GM18505 (cell line): Measurements from ENCODE around the gene LRRC4.

Experiments used
- ATAC-seq: cut with Tn5 transposase; IDR thresholded peaks from one replicate; pipeline ENCODE4 v1.9.1; 2021; ENCODE audit not compliant: unreplicated experiment
- POLR2A ChIP-seq: IDR thresholded peaks from 4 replicates; pipeline ENCODE4 v1.6.1; 2011; ENCODE audit warnings: borderline replicate concordance; ENCODE audit not compliant: insufficient read depth, insufficient read length; ENCODE audit errors: extremely low read depth

LRRC4 gene

DNA sequence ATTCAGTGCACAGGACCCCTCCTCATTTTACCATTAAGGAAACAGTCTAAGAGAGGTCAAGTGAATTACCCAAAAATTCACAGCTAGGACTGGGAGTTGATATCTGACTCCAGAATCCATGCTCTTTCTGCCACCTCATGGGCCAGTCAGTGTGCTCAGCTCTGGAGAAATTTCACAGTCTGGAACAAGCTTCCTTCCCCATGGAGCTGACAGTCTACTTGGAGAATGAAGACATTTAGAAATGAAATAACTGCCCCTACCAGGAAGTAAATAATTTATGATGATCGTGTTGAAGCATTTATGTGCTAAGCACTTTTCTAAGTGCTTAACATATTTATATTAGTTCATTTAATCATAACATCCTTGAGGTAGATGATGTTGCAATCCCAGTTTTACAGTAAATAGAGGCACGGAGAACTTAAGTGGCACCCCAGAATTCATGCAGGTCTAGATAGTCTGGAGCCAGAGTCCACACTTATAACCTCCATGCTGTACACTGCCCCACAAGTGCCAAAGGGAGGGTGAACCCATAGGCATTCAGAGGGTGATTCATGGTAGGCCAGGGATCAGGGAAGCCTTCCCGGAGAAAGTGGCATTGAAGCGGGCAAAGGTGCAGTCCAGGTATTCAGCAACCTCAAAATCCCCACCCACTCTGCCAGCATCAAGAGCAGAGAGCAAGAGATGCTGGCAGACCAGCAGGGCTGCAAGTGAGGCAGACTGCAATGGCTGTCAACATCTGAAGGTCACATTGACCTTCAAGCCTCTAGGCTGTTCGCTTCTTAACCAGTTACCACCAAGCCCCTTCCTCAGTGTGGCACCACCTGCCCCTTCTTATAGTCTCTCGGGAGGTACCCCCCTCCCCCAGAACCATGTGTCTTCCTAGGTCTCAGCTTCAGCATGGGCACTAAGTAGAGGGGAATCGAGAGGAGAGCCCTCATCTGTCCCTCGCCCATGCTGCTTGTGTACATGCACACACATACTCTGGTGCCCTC, 38.4 kb upstream of the LRRC4 start:
- ATAC-seq = no peak
- no peak for TF ChIP-seq POLR2A

GRCh38 chr7:128068785-128069184, 37.5 kb upstream of the LRRC4 start:
- no peak for ATAC-seq
- TF ChIP-seq POLR2A = no peak

DNA sequence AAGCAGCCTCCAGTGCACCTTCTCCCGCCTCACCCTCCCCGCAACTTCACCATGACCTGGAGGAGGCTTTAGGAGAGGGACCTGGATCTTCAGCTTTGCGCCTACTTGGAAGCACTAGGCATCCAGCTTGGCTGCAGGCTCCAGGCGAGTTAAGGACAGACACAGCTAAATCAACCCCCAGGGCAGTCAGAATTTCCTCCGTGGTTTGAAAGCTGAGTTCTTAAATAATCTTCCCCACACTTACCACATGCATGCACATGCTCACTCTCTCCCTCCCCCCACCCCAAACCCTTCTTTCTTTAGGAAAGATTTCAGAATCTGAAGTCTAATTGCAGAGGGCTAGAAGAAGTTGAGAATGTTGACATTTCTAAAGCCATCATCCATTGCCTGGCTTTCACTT, 36.7 kb upstream of the LRRC4 start:
- no peak for TF ChIP-seq POLR2A
- ATAC-seq = no peak

GRCh38 chr7:128066858-128067257, 35.6 kb upstream of the LRRC4 start:
- no peak for ATAC-seq
- no peak for TF ChIP-seq POLR2A

DNA sequence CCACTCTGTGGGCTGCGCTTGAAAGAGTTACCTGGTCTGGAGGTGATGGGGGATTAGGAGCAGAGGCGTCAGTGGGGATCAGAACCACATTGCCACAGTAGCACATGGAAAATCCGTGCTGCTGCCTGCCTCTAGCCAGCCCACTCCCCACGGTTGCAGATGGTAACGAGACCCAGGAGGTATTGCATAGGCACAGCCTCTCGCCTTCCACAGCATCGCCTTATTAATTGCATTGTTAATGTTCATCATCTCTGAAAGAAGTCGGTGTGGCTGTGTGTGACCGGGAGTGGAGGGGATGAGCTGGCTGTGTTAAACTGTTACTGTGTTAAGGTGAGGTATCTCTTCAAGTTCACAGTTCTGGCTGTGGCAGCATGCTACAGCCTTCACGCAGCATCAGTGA, 35.2 kb upstream of the LRRC4 start:
- no peak for TF ChIP-seq POLR2A
- ATAC-seq = no peak

DNA sequence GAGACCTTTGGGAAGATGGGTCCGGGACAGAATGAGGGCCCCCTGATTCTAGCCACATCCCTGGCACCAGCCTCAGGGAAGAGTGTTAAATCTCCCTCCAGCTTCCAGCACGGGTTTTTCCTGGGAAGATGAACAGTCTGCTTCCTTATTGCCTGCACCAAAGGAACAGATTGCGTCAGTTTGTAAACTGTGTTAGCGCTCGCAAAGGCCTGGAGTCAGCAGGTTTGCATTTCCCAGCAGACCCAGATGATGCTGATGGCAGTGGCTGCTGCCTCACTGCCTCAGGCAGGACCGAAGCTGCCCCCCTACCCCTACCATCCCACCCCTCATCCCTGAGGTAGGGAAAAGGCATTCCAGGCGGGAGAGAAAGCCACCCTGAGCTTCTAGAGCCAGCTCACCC, 34.6 kb upstream of the LRRC4 start:
- no peak for TF ChIP-seq POLR2A
- ATAC-seq = no peak

DNA sequence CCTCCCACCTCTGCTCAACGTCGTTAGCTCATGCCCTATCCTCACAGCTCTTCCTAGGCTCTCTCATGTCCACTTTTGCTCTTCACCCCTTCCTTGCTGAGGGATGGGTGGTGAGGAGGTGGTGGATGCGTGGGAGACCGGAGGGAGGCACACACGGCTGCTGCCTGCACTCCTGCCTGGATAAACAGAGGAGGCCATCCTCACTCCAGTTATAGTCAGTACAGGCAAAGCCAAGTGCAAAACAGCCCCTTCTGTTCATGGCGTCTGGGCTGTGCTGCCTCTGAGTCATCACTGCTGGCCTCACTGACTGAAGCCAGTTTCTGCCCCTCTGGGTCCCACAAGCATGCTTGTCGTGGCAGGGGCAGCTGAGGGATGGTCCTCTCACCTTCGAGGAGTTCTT, 31.9 kb upstream of the LRRC4 start:
- no peak for ATAC-seq
- no peak for TF ChIP-seq POLR2A

- TF ChIP-seq POLR2A = no peak
- no peak for ATAC-seq
These were observed 28.8 kb upstream of the LRRC4 start for GRCh38 chr7:128060018-128060417.

DNA sequence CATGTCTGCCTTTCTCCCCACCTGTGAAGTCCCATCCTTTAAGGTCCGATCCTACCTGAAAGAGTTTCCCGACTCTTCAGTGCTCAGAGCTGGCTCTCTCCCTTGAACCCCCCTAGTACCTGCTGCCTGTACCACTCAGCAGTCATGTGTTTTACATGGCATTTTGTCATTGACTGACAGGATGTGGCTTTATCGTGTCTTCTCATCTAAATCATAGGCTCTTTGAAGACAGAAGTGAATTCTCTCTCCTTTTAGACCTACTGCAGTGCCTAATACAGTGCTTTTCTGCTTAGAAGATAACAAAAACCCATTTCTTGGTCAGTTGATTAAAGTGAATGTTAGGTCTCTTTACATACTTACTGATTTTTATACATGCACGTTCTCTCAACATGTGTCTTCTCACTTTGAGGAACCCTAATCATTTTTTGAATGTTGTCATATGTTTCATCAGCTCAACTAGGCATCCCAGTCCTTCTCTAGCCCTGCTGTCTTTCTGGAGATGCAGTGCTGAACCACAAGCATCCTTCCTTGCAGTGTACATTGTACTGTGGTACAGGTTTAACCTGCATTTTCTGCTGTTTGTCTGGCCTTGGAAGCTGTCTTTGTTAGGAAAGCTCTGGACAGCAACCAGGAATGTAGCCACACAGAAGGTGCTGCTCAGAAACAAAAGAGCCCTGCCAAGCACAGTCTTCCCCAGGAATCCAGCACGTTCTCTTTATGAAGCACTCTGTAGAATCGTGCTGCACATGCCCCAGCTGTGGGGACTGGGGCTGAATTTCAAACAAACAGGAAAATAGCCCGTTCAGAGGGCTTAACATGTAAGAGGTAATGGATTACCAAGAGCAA, 28.1 kb upstream of the LRRC4 start:
- no peak for ATAC-seq
- no peak for TF ChIP-seq POLR2A

- no peak for TF ChIP-seq POLR2A
These were observed 26.7 kb upstream of the LRRC4 start for GRCh38 chr7:128057909-128058308.

GRCh38 chr7:128056901-128057300, 25.7 kb upstream of the LRRC4 start:
- no peak for TF ChIP-seq POLR2A

More at GRCh38 chr7:128057909-128058308, 26.7 kb upstream of the LRRC4 start:
- ATAC-seq = no peak

GRCh38 chr7:128055637-128056036, 24.4 kb upstream of the LRRC4 start:
- no peak for ATAC-seq

More at GRCh38 chr7:128056901-128057300, 25.7 kb upstream of the LRRC4 start:
- no peak for ATAC-seq

GRCh38 chr7:128054511-128054910, 23.3 kb upstream of the LRRC4 start:
- no peak for ATAC-seq

More at GRCh38 chr7:128055637-128056036, 24.4 kb upstream of the LRRC4 start:
- TF ChIP-seq POLR2A = no peak

More at GRCh38 chr7:128054511-128054910, 23.3 kb upstream of the LRRC4 start:
- no peak for TF ChIP-seq POLR2A
